Transverse colon (tissue), 4 donors: ENCODE results near the gene NIPSNAP2. TPM values are rescaled to one million over a fixed set of nuclear protein-coding genes. Genes with fewer than 3 reads are reported as not detected.

Experiments used
- DNase-seq: peaks from one replicate; pipeline ENCODE4 v3.0.0-alpha.2; 2019
- H3K27ac ChIP-seq, 4 donors: fragments of 200-600 bp; sonication (generic); 2 replicates each; pipeline ENCODE4 v1.5.1; 2016 to 2018; ENCODE audit warnings: inconsistent platforms in 4 of 4
- H3K27me3 ChIP-seq: fragments of 200-600 bp; sonication (generic); 2 replicates; pipeline ENCODE4 v1.5.1; 2017; ENCODE audit warnings: inconsistent platforms
- H3K36me3 ChIP-seq, 4 donors: fragments of 200-600 bp; sonication (generic); 2 replicates each; pipeline ENCODE4 v1.5.1; 2017 to 2019; ENCODE audit warnings: inconsistent platforms in 4 of 4
- H3K4me1 ChIP-seq, 4 donors: fragments of 200-600 bp; sonication (generic); 2 replicates each; pipeline ENCODE4 v1.5.1; 2017 to 2020; ENCODE audit warnings: inconsistent platforms in 4 of 4
- H3K4me3 ChIP-seq, 4 donors: fragments of 200-600 bp; sonication (generic); 1 replicate in 1 of 4; 2 replicates in 3 of 4; pipeline versions ENCODE4 v1.5.1 to v1.6.1; 2017 to 2019; ENCODE audit warnings: inconsistent platforms in 4 of 4
- H3K9me3 ChIP-seq, 2 donors: fragments of 200-600 bp; sonication (generic); 2 replicates each; pipeline ENCODE4 v1.5.1; 2017 to 2019; ENCODE audit warnings: inconsistent platforms in 2 of 2
- EP300 ChIP-seq: sonication (generic); formaldehyde crosslinking; IDR thresholded peaks from one replicate; pipeline ENCODE4 v1.6.1; 2017; ENCODE audit warnings: antibody characterized with exemption, low read depth
- POLR2A ChIP-seq: fragments of 450-650 bp; IDR thresholded peaks from one replicate; pipeline ENCODE4 v1.6.1; 2016; ENCODE audit warnings: antibody characterized with exemption, mild to moderate bottlenecking, moderate library complexity
- POLR2AphosphoS5 ChIP-seq, 3 donors: sonication (generic); formaldehyde crosslinking; IDR thresholded peaks; one replicate each; pipeline ENCODE4 v1.6.1; 2016; ENCODE audit warnings: antibody characterized with exemption in 3 of 3
- WGBS, 2 donors: methylation state at CpG; one replicate each; pipeline ENCODE4 v1.1.5; 2018; ENCODE audit warnings: low coverage in 1 of 2; 5-methylcytosine and 5-hydroxymethylcytosine counted together
- in situ Hi-C, 4 donors: fragments of 200-750 bp; cut with MboI; loops; one replicate each; pipeline versions ENCODE4 v1.15.0 to v1.15.1; 2017; ENCODE audit warnings: low sequenced_read_pairs in 3 of 4, low pct_ligation_motif_present in 1 of 4, low pct_unique_long_range_greater_than_20kb in 1 of 4
- intact Hi-C: fragments of 100-400 bp; cut with DNase I; formaldehyde crosslinking; loops from one replicate; pipeline ENCODE4 v1.15.1; 2023; ENCODE audit warnings: low total_unique reads
- total RNA-seq, 4 donors: library from RNA; depleted of rRNA; stranded (reverse); fragments of >200 nt; gene quantifications; one replicate each; pipeline ENCODE4 v1.1.0, GENCODE V29; 2016
- TF ChIP-seq, protein P1 (sequence below), 5 experiments: fragments of 200-600 bp in 3 of 5; fragments of 450-650 bp in 2 of 5; sonication (generic) in 3 of 5; IDR thresholded peaks; 1 replicate in 2 of 5; 2 replicates in 3 of 5; pipeline ENCODE4 v1.5.1; 2016 to 2017; ENCODE audit warnings: antibody characterized with exemption in 5 of 5, inconsistent platforms in 3 of 5, mild to moderate bottlenecking in 2 of 5, moderate library complexity in 1 of 5

The NIPSNAP2 gene
- total RNA-seq, 4 donors from 2014 or later: 56.9 to 107 (median 84.1) TPM

DNA sequence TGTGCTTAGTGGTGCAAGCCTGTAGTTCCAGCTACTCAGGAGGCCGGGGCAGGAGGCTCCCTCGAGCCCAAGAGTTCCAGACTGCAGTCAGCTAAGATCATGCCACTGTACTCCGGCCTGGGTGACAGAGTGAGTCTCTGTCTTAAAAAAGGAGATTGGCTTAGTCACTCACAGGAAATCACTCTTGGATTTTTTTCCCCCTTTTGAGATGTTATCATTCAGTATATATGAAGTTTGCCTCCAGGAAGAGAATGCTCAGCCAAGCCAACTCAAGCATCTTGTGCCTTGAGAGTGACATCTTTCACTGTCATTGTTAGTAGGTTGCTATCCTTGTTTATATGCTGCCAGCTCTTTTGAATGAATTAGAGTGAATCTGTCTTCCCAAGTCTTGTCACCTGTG lies 28.0 kb downstream of the NIPSNAP2 start:
- peaks cover 0 to 32% (median 9%) of the 10 kb centered on the region in 4 donors for H3K36me3 ChIP-seq
- no peaks in the 10 kb centered on the region for H3K4me1 ChIP-seq
- no peaks in the 10 kb centered on the region for H3K9me3 ChIP-seq
- DNase-seq: no peak
- WGBS, 2 donors: 60 to 80% methylated on average over 1 to 3 of the region's 3 CpGs
- no peak overlapping the region for H3K27ac ChIP-seq
- intact Hi-C loops (no loop called here), in situ Hi-C loops (no loop called here)
- no peaks in the 10 kb centered on the region for H3K27me3 ChIP-seq
- no peak overlapping the region for H3K4me3 ChIP-seq
- TF ChIP-seq POLR2AphosphoS5 (IDR thresholded peaks at IDR 0.05) (no peak), POLR2A (no peak), EP300 (no peak)
- TF ChIP-seq, protein P1, sequence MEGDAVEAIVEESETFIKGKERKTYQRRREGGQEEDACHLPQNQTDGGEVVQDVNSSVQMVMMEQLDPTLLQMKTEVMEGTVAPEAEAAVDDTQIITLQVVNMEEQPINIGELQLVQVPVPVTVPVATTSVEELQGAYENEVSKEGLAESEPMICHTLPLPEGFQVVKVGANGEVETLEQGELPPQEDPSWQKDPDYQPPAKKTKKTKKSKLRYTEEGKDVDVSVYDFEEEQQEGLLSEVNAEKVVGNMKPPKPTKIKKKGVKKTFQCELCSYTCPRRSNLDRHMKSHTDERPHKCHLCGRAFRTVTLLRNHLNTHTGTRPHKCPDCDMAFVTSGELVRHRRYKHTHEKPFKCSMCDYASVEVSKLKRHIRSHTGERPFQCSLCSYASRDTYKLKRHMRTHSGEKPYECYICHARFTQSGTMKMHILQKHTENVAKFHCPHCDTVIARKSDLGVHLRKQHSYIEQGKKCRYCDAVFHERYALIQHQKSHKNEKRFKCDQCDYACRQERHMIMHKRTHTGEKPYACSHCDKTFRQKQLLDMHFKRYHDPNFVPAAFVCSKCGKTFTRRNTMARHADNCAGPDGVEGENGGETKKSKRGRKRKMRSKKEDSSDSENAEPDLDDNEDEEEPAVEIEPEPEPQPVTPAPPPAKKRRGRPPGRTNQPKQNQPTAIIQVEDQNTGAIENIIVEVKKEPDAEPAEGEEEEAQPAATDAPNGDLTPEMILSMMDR (IDR thresholded peaks at IDR 0.05): no peak

DNA sequence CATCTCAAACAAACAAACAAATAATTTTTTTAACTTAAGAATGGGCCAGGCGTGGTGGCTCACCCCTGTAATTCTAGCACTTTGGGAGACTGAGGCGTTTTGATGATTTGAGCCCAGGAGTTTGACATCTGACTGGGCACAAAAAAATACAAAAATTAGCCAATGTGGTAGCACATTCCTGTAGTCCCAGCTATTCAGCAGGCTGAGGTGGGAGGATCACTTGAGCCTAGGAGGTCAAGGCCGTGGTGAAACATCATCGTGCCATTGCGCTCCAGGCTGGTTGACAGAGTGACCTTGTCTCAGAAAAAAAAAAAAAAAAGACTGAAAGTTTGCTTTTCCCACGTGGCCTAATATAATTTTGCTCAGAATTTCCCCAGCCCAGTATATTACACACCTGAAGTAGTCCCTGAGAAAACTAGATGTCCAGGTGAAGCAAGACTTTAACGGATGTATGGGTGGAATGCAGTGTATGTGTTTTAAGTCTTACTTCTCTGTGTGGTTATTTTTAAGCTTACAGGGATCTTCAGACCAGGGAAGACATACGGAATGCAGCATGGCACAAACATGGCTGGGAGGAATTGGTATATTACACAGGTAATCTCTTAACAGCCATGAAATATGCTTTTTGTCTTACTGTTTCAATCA lies 32.6 kb downstream of the NIPSNAP2 start:
- Histone ChIP-seq H3K9me3 (no peaks in the 10 kb centered on the region), H3K27ac (no peak overlapping the region), H3K4me3 (no peak overlapping the region), H3K36me3 (peaks cover 0 to 31% (median 3%) of the 10 kb centered on the region in 4 donors), H3K4me1 (no peaks in the 10 kb centered on the region), H3K27me3 (no peaks in the 10 kb centered on the region)
- TF ChIP-seq, protein P1 (IDR thresholded peaks at IDR 0.05): no peak
- TF ChIP-seq POLR2AphosphoS5 (IDR thresholded peaks at IDR 0.05): no peak
- no peak for TF ChIP-seq POLR2A
- TF ChIP-seq EP300: no peak
- no peak for DNase-seq
- in situ Hi-C loops: no loop called here
- 88 to 100% methylated on average over 1 to 8 of the region's 8 CpGs for WGBS, 2 donors
- intact Hi-C loops: no loop called here

DNA sequence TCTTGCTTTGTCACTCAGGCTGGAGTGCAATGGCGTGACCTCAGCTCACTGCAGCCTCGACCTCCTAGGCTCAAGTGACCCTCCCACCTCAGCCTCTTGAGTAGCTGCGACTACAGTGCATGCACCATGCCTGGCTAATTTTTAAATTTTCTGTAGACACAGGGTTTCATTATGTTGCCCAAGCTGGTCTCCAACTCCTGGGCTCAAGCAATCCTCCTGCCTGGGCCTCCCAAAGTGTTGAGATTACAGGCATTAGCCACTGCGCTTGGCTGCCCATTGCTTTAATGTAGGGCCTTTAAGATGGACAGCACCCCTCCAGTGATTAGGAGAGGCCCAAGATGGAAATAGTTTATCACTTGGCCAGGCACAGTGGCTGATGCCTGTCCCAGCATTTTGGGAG lies 39.4 kb downstream of the NIPSNAP2 start:
- Histone ChIP-seq H3K27ac (no peak overlapping the region), H3K27me3 (no peaks in the 10 kb centered on the region), H3K4me1 (no peaks in the 10 kb centered on the region), H3K4me3 (no peak overlapping the region), H3K9me3 (no peaks in the 10 kb centered on the region), H3K36me3 (peaks cover 0 to 3% (median 0%) of the 10 kb centered on the region in 4 donors)
- DNase-seq: no peak
- WGBS, 2 donors: 86 to 99% methylated on average over 2 to 4 of the region's 4 CpGs
- in situ Hi-C loops (loop anchor here in 3 of 4 donors (5.0 to 10.0 kb wide), 2 partner anchors 69 to 71 kb away; no protein-coding TSS in a partner anchor), intact Hi-C loops (no loop called here)
- TF ChIP-seq POLR2AphosphoS5 (IDR thresholded peaks at IDR 0.05) (no peak), EP300 (no peak), POLR2A (no peak)
- TF ChIP-seq, protein P1 (IDR thresholded peaks at IDR 0.05): no peak

DNA sequence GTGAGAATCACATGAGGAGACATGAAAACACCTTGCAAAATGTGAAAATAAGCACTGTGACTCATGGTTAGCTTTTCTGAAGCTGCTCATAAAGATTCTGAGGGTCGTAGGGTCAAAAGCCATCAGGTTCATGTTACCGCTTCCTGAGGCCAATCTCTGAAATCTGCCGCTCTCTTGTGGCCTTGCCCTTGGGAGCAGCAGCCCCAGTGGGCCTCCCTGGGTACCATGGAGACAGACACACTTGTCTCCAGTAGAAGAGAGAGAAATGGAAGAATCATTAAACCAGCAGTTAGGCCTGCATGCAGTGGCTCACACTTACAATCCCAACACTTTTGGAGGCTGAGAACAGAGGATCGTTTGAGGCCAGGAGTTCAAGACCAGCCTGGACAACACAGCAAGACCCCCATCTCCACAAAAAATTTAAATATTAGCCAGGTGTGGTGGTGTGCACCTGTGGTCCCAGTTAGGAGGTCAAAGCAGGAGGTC lies 42.8 kb downstream of the NIPSNAP2 start:
- no peak overlapping the region for H3K27ac ChIP-seq
- WGBS, 2 donors: 58 to 82% methylated on average over 2 to 4 of the region's 4 CpGs
- intact Hi-C loops: no loop called here

More for the DNA sequence above, 42.8 kb downstream of the NIPSNAP2 start:
- in situ Hi-C loops: loop anchor here in 3 of 4 donors (5.0 to 10.0 kb wide), 2 partner anchors 65 to 68 kb away; no protein-coding TSS in a partner anchor
- Histone ChIP-seq H3K4me1 (peaks cover 0 to 10% (median 3%) of the 10 kb centered on the region in 4 donors), H3K9me3 (no peaks in the 10 kb centered on the region), H3K36me3 (no peaks in the 10 kb centered on the region), H3K27me3 (no peaks in the 10 kb centered on the region), H3K4me3 (no peak overlapping the region)
- no peak for DNase-seq
- no peak for TF ChIP-seq POLR2A
- TF ChIP-seq POLR2AphosphoS5 (IDR thresholded peaks at IDR 0.05): no peak
